ENCODE results near the gene DNAJC4.

DNAJC4 gene

DNA sequence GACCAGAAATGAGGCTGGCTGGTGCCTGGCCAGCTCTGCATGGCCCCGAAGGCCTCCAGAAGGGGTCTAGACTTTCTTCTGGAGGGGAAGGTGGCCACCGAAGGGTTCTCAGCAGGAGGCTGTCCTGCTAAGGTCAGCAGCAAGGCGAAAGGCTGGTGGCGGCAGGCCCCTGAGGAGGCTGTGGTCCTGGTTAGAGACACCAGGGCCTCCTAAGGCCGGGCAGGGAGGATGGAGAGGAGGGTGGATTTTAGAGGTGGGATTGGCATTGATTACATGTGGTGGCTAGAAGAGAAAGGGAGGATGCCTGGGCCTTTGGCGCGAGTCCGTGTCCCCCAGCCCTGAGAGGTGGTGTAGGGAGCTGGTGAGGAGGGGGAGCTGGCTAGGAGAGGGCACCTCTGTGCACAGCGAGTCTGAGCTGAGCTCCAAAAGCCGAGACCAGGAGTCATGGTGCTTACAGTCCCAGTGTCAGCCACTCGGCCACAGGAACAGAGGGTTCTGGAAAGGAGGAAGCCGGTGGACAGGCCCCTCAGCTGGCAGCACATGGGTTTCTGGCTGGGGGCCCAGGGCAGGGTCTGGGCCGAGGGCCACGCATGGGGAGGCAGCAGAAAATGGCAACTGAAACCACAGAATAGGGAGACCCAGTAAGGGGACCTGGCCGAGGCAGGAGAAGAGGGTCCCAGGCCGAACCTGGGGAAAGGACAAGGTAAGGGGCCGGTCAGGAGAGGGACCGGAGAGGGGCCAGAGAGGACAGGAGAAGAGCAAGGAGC lies 21.4 kb upstream of the DNAJC4 start:
- DNase-seq, result no peak

- DNase-seq, result no peak
These were observed 20.8 kb upstream of the DNAJC4 start for GRCh38 chr11:64209563-64209843.

- DNase-seq, result no peak
These were observed 19.9 kb upstream of the DNAJC4 start for GRCh38 chr11:64210301-64211020.

DNA sequence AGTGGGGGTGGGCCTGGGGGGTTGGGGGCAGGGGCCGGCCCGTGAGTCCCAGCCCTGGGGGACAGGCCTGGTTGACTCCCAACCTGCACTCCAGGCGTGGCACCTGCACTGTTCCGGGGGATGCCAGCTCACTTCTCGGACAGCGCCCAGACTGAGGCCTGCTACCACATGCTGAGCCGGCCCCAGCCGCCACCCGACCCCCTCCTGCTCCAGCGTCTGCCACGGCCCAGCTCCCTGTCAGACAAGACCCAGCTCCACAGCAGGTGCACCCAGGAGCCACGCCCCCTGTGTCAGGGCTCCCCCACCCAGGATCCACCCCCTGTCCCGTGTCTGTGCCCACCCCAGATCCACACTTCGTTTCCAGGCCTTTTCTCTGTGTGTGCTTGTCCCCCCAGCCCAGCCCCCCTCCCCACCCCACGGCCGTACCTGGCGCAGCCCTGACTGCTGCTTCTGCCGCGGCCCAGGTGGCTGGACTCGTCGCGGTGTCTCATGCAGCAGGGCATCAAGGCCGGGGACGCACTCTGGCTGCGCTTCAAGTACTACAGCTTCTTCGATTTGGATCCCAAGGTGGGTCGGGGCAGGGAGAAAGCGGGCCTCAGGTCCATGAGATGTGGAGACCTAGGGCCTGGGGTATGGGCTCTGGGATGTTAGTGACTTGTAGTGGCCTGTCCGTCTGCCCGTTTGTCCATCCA lies 19.0 kb upstream of the DNAJC4 start:
- no peak for DNase-seq

DNA sequence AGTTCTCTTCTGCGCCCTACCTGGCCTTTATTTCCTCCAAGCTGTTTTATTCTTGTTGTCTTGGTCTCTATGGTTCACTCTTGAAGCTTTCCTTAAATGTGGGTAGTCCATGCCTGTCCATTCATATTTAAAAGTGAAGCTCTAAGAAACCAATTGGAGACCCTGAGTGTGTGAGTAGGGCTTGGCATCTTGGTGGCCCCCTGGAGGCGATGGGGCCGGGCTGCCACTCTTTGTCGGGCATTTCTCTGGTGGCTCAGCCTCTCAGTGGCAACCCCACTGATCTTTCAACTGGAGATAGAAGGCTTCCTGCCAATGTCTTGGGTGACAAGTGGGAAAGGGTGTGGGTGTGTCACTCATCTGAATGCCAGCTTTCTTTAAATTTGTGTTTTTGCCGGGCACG lies 13.5 kb upstream of the DNAJC4 start:
- no peak for DNase-seq

DNA sequence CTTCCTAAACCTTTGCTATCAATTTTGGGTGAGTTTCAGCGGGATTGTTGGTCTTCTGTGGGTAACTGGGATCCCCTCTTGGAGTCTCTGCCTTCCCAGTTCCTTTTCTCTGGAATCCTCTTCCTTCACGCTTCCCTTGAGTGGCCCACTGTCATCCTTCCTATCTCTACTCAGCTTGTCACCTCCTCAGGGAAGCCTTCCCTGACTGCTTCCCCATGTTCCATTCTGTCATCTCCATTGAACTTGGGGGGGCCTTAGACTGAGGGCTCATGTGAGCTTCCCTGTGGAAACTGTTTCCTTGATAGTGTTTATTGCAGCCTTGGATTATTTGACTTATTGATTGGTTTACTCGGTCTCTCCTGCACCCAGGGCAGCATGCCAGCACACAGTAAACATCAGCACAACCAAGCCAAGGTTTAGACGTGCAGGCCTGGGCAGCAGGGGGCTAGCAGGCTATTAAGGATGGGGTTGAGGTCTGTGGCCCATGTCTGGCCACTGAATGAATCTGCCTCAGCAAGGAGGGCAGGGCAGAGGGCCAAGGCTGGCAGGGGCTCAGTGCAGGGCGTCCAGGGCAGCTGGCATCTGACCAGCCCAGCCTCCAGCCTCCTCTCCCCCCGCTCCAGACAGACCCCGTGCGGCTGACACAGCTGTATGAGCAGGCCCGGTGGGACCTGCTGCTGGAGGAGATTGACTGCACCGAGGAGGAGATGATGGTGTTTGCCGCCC lies 11.6 kb upstream of the DNAJC4 start:
- no peak for DNase-seq

DNA sequence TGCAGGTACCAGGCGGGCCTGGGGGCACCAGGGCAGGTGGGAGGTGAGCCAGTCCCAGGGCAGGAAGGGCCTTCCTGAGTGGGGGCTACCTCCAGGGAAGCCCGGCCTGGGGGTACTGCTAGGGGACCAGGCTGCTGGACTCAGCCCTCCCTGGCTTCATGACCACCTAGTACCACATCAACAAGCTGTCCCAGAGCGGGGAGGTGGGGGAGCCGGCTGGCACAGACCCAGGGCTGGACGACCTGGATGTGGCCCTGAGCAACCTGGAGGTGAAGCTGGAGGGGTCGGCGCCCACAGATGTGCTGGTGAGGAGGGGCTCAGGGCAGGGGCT lies 11.0 kb upstream of the DNAJC4 start:
- DNase-seq, result no peak

- no peak for DNase-seq
These were observed 10.6 kb upstream of the DNAJC4 start for GRCh38 chr11:64219755-64220154.

- no peak for DNase-seq
These were observed 10.1 kb upstream of the DNAJC4 start for GRCh38 chr11:64220271-64220670.

- DNase-seq, result no peak
These were observed 9.6 kb upstream of the DNAJC4 start for GRCh38 chr11:64220798-64221197.

DNA sequence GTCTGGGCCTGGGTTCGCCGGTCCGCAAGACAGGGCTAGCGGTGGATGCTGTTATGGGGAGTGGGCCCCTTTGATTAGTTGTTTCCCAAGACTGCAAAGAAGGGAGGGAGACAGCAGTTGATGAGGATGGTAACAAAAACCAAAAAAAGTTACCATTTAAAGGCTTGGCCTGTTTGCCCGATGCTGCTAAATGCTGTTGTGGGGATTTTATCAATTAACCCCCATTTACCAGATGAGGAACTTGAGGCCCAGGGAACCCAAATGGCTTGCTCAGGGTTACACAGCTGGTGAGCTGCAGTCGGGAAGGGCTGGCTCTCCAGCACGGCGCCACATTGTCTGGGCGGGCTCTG lies 7.7 kb upstream of the DNAJC4 start:
- no peak for DNase-seq

DNA sequence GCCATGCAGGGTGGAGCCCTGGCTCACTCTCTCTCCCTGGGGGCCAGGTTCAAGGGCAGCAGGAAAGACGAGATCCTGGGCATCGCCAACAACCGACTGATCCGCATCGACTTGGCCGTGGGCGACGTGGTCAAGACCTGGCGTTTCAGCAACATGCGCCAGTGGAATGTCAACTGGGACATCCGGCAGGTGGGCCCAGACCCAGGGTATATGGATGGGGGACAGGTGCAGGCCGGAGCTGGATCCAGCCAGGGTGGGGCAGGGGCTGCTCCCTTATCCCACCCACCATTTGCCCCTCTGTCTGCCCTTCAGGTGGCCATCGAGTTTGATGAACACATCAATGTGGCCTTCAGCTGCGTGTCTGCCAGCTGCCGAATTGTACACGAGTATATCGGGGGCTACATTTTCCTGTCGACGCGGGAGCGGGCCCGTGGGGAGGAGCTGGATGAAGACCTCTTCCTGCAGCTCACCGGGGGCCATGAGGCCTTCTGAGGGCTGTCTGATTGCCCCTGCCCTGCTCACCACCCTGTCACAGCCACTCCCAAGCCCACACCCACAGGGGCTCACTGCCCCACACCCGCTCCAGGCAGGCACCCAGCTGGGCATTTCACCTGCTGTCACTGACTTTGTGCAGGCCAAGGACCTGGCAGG lies 7.2 kb upstream of the DNAJC4 start:
- DNase-seq, result no peak

DNA sequence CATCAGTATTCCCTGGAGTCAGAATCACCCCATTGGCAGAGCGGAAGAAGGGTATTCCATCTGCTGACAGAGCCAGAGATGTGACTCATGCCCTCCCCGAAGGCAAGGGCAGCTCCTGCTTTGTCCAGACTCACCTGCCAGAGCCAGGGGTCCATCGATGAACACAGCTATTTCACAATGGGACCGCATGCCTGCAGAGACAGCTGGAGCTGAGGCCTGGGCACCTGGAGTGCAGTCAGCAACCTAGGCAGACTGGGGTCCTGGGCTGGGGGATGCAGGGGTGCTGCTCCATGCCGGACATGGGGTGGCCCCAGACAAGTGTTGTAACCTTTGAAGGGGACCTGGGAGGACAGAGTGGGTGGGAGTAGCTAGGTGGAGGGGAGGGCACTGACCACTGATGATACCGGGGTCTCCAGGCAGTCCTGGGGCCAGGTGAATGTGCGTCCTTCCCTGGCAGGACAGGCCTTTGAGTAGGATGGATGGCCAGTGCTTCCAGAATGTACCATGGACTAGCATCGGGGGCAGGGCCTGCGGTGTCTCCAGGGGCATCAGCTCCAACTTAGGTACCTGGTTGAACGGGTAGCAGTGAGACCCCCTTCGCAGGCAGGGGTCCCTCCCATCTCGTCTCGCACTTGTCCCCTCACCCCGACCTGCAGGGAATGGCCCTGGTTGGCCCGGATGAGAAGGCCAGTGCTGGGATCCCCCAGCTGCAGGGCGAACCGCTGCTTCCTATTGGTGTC lies 6.0 kb upstream of the DNAJC4 start:
- no peak for DNase-seq

GRCh38 chr11:64224891-64225607 lies 5.3 kb upstream of the DNAJC4 start:
- no peak for DNase-seq

GRCh38 chr11:64225608-64226506 lies 4.5 kb upstream of the DNAJC4 start, which contains the start of the genes NUDT22 and TRPT1:
TSS of gene NUDT22 (plus strand) at chr11:64226274. CDS start at chr11:64226653, 379 bp downstream.
TSS of gene TRPT1 (minus strand) at chr11:64226186. CDS start at chr11:64225860, 326 bp downstream.
- peak; percentile 75 for DNase-seq

DNA sequence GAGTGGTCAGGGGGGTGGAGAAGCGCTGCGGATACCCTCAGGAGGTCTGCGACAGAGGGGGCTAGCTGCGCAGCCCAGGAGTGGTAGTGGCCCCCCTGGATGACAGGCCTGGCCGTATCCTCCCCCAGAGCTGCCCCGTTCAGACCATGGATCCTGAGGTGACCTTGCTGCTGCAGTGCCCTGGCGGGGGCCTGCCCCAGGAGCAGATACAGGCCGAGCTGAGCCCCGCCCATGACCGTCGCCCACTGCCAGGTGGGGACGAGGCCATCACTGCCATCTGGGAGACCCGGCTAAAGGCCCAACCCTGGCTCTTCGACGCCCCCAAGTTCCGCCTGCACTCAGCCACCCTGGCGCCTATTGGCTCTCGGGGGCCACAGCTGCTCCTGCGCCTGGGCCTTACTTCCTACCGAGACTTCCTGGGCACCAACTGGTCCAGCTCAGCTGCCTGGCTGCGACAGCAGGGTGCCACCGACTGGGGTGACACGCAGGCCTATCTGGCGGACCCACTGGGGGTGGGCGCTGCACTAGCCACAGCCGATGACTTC lies 3.8 kb upstream of the DNAJC4 start:
- DNase-seq, result peak; percentile 81

GRCh38 chr11:64227405-64227956 lies 2.9 kb upstream of the DNAJC4 start:
- no peak for DNase-seq

GRCh38 chr11:64229090-64229743 lies 1.1 kb upstream of the DNAJC4 start:
- DNase-seq, result no peak

- no peak for DNase-seq
These were observed 591 bp upstream of the DNAJC4 start for GRCh38 chr11:64229744-64230170.
